ENCODE measurements around the gene GNB4.

DNA sequence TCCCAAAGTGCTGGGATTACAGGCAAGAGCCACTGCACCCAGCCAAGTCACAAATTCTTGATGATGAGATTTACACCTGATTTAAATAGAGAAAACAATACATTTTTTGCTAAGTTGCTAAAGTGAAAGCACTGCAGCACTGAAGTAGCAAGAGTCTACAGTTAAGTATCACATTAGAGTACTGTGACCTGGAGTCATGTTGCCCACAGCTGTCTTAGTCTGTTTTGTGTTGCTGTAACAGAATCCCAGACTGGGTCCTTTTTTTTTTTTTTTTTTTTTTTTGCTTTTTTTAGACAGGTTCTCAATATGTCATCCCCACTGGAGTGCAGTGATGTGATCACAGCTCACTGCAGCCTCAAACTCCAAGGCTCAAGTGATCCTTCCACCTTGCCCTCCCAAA lies 23.2 kb upstream of the GNB4 start:
- TF ChIP-seq CTCF (IDR thresholded peaks at IDR 0.05; ENCODE audit: poor library complexity) (no peak), EZH2phosphoT487 (IDR thresholded peaks at IDR 0.05; ENCODE audit: low read depth, severe bottlenecking, unreplicated experiment) (no peak), EZH2 (IDR thresholded peaks at IDR 0.05; ENCODE audit: borderline replicate concordance) (no peak)

Data from hepatocyte (in vitro differentiated cells).